ENCODE measurements around the gene NDUFC1. TPM values are rescaled to one million over a fixed set of nuclear protein-coding genes. Genes with fewer than 3 reads are reported as not detected.

Gene NDUFC1
- 59.6 TPM for total RNA-seq

GRCh38 chr4:139301821-139302611, at the start of gene NDUFC1:
Gene NDUFC1 (minus strand): TSS chr4:139302477. CDS start chr4:139295798, 6,679 bp downstream.

DNA sequence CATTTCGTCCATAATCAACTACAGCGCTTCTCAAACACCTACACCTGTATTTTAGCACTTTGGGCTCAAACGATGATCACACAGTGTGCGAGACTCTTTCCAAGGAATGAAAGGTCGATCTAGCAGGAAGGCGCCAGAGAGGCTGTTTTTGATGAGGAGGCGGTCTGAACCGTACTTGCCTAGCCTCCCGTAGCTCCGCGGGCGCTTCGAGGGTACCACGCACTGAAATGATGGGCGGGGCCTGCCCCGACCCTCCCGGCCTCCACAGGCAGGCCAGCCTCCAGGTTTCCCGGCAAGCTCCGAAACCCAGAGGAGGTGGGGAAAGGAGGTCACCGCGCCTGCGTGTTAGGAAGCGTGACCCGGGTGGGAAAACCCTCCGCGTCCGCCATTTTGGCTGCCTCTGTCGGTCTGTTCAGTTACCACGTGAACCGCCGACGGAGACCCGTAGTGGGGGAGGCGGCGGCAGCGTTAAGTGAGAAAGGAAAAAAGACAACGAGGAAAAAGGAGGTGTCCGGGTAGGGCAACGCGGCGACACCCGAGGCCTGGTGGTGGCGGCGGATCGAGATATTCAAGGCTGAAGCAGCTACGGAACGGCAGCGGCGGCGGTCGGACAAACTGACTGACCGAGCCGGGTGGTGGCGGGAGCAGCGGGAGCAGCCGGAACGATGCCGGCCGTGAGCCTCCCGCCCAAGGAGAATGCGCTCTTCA, 1.0 kb downstream of the NDUFC1 start, which contains the start of gene NAA15:
Gene NAA15, plus strand, starts transcription at position 393 of the 708 bp plus-strand sequence. Its CDS starts 273 bp downstream, at position 666.

GRCh38 chr4:139279760-139280620, 22.3 kb downstream of the NDUFC1 start, which contains the start of gene MGARP:
Gene MGARP (minus strand): TSS chr4:139280225. CDS start chr4:139280158, 67 bp downstream.

Small RNA genes lying within 50 kb of the gene (small RNA-seq; reads per million reads assigned to genes)
- gene RNU6-1074P (ENCODE audit: low replicate concordance) (not detected), gene RNU6-1214P (ENCODE audit: low replicate concordance) (not detected)

Other genes with a start within 250 kb of the NDUFC1 start
- 67.7 TPM for gene ELF2, start 125.3 kb downstream of the NDUFC1 start, total RNA-seq
- gene MGARP, start 22.3 kb downstream of the NDUFC1 start, total RNA-seq: 0.12 TPM
- gene NAA15, start 972 bp downstream of the NDUFC1 start, total RNA-seq: 29.5 TPM
- 14.7 TPM for gene RAB33B, start 151.6 kb upstream of the NDUFC1 start, total RNA-seq